ENCODE results near the gene NKAIN4. TPM values are rescaled to one million over a fixed set of nuclear protein-coding genes. Genes with fewer than 3 reads are reported as not detected.

Gene NKAIN4
- total RNA-seq, 2 donors from 2014 or later = not detected

DNA sequence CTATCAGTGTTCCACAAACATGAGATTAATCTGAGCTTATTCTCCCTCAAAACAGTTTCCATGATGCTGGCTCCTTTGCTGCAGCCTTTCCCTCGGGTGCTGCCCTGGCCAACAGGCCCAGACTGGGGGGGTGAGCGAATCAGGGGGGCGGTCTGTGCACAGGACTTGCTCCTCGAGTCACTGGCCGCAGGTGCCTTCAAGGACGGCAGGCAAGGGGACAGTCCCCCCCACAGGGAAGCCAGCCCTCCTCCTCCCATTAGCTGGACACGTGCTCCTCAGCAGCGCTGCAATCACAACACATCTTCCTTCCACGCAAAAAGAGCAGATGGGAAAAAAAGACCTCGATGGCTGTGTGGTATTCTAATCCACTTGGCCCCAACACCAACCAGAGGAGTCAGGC lies 48.4 kb downstream of the NKAIN4 start:
- no peaks in the 10 kb centered on the region for H3K27me3 ChIP-seq (replicated peaks; ENCODE audit: insufficient read depth)
- H3K4me1 ChIP-seq (ENCODE audit: control insufficient read depth in 1 of 2, low read depth in 2 of 2) = peaks cover 3 to 7% of the 10 kb centered on the region in 2 donors
- ATAC-seq (ENCODE audit: insufficient number of reproducible peaks, low FRiP score, low read depth) (no peak), DNase-seq (ENCODE audit: low spot score) (no peak)
- no peaks in the 10 kb centered on the region for H3K9me3 ChIP-seq
- TF ChIP-seq, protein P1, sequence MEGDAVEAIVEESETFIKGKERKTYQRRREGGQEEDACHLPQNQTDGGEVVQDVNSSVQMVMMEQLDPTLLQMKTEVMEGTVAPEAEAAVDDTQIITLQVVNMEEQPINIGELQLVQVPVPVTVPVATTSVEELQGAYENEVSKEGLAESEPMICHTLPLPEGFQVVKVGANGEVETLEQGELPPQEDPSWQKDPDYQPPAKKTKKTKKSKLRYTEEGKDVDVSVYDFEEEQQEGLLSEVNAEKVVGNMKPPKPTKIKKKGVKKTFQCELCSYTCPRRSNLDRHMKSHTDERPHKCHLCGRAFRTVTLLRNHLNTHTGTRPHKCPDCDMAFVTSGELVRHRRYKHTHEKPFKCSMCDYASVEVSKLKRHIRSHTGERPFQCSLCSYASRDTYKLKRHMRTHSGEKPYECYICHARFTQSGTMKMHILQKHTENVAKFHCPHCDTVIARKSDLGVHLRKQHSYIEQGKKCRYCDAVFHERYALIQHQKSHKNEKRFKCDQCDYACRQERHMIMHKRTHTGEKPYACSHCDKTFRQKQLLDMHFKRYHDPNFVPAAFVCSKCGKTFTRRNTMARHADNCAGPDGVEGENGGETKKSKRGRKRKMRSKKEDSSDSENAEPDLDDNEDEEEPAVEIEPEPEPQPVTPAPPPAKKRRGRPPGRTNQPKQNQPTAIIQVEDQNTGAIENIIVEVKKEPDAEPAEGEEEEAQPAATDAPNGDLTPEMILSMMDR (IDR thresholded peaks at IDR 0.05) = no peak
- H3K36me3 ChIP-seq = peaks cover 64% of the 10 kb centered on the region
- no peak overlapping the region for H3K27ac ChIP-seq
- H3K4me3 ChIP-seq = no peak overlapping the region

DNA sequence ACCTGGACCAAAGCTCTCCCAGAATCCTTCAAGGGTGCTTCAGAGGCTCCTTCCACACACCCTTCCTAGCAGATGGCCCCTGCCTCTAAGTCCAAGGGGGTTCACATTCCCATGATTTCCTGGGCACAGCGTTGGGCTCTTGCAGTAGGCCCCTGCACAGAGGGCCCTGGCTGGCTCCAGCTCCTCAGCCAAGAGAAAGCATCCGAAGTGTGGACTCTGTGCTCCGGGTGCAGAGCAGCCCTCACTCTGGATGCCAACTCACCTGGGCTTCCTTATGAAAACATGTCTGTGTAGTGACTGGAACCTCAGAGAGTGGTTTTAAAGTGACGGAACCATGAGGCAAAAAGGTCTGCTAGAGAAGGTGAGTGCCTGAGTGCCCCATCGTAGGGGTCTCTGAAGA lies 49.9 kb downstream of the NKAIN4 start:
- H3K4me3 ChIP-seq = no peak overlapping the region
- TF ChIP-seq, protein P1 (IDR thresholded peaks at IDR 0.05) = no peak
- ATAC-seq (ENCODE audit: insufficient number of reproducible peaks, low FRiP score, low read depth) (no peak), DNase-seq (ENCODE audit: low spot score) (no peak)
- H3K9me3 ChIP-seq = no peaks in the 10 kb centered on the region
- H3K36me3 ChIP-seq = peaks cover 52% of the 10 kb centered on the region
- no peaks in the 10 kb centered on the region for H3K4me1 ChIP-seq (ENCODE audit: control insufficient read depth in 1 of 2, low read depth in 2 of 2)
- no peak overlapping the region for H3K27ac ChIP-seq
- no peaks in the 10 kb centered on the region for H3K27me3 ChIP-seq (replicated peaks; ENCODE audit: insufficient read depth)

DNA sequence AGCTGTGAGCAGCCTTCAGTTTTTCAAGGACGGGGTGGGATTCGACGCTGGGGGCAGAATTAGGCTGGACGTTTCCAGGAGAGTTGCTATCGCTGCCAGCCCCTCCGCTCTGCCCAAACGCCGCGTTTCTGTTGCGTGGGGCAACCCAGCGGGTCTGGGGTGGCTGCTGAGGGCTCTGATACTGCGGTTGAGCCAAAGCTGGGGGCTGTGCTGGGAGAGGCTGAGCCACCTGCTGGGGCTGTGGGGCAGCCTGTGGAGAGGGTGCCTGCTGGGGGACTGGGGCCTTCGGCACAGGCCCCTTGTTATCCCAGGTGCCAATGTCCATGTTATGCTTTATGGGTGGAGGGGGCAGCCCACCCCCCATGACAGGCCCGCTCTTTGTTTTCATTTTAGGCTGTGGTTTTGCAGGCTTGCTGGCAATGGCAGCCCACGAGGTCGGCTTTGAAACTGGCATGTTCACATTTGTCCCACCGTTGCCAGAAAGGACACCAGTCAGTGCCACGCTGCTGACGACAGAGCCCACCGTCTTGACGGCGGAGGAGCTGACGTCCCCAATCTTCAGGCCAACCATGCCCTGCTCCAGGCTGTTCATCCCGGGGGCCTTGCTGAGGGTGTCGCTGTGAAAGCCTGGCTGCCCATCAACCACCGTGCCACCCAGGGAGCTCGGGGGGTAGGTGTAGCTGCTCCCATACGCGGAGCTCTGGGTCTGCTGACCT lies 51.3 kb downstream of the NKAIN4 start:
- Histone ChIP-seq H3K4me1 (ENCODE audit: control insufficient read depth in 1 of 2, low read depth in 2 of 2) (peaks cover 0 to 10% of the 10 kb centered on the region in 2 donors), H3K36me3 (peaks cover 45% of the 10 kb centered on the region), H3K4me3 (no peak overlapping the region), H3K9me3 (no peaks in the 10 kb centered on the region), H3K27ac (no peak overlapping the region), H3K27me3 (replicated peaks; ENCODE audit: insufficient read depth) (no peaks in the 10 kb centered on the region)
- DNase-seq (ENCODE audit: low spot score) = no peak
- TF ChIP-seq, protein P1 (IDR thresholded peaks at IDR 0.05) = no peak
- no peak for ATAC-seq (ENCODE audit: insufficient number of reproducible peaks, low FRiP score, low read depth)

DNA sequence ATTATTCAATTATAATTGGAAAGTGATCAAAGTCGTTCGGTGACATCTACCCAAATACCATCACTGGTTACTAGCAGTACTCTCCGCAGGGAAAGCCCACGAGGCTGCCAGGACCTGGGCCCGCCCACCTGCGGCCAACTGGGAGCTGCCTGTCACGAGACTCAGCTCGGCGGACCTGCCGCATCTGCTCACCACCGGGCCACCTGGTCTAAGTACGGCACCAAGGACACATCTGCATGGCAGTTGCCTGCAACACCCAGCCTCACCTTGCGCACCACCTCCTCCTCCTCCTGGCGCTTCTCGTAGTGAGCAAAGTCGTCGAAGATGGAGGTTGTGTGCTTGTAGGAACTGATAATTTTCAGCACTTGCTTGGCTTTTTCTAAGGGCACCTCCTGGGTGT lies 52.2 kb downstream of the NKAIN4 start:
- Histone ChIP-seq H3K36me3 (peaks cover 41% of the 10 kb centered on the region), H3K27ac (no peak overlapping the region), H3K4me1 (ENCODE audit: control insufficient read depth in 1 of 2, low read depth in 2 of 2) (peaks cover 0 to 12% of the 10 kb centered on the region in 2 donors), H3K4me3 (no peak overlapping the region), H3K9me3 (no peaks in the 10 kb centered on the region), H3K27me3 (replicated peaks; ENCODE audit: insufficient read depth) (no peaks in the 10 kb centered on the region)
- no peak for ATAC-seq (ENCODE audit: insufficient number of reproducible peaks, low FRiP score, low read depth)
- TF ChIP-seq, protein P1 (IDR thresholded peaks at IDR 0.05) = no peak
- DNase-seq (ENCODE audit: low spot score) = no peak

DNA sequence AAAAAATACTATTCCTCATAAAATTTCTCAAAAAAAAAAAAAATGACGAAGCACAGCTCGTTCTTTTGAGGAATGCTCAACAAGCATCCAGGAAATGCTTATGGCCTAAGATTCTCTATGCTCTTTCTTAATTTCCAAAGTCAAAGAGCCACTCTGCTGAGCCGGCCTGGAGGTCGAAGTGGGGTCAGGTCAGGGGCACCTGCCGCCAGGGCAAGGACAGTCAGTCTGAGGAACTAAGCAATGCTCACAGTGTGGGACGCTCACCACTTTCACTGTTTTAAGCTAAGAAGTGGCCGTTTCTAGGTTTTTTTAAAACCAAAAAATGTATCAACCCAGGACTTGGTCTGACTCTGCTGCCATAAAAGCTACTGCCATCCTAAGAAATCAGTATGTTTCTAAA lies 55.7 kb downstream of the NKAIN4 start:
- H3K27ac ChIP-seq = no peak overlapping the region
- ATAC-seq (ENCODE audit: insufficient number of reproducible peaks, low FRiP score, low read depth) = no peak
- H3K27me3 ChIP-seq (replicated peaks; ENCODE audit: insufficient read depth) = no peaks in the 10 kb centered on the region
- peaks cover 0 to 12% of the 10 kb centered on the region in 2 donors for H3K4me1 ChIP-seq (ENCODE audit: control insufficient read depth in 1 of 2, low read depth in 2 of 2)
- no peaks in the 10 kb centered on the region for H3K9me3 ChIP-seq
- H3K36me3 ChIP-seq = peaks cover 35% of the 10 kb centered on the region
- no peak for DNase-seq (ENCODE audit: low spot score)
- TF ChIP-seq, protein P1 (IDR thresholded peaks at IDR 0.05) = no peak
- H3K4me3 ChIP-seq = no peak overlapping the region
